Activated T-cell treated with anti-CD3 and anti-CD28 coated beads, Interleukin-2, amount 50 U/mL, for 72 hours (primary cell): Measurements from ENCODE around the gene PCSK2. TPM values are rescaled to one million over a fixed set of nuclear protein-coding genes. Genes with fewer than 3 reads are reported as not detected.

ENCODE experiments used
- ATAC-seq, 2 donors: fragments of 150-1000 bp; cut with Tn5 transposase; replicated peaks in 1 of 2; 2 replicates each; pipeline ENCODE4 v1.10.0; 2021; ENCODE audit warnings: moderate library complexity in 2 of 2, mild to moderate bottlenecking in 1 of 2
- DNase-seq, 2 donors: peaks; one replicate each; pipeline ENCODE4 v3.0.0; 2021 to 2022; ENCODE audit warnings: mixed read lengths in 1 of 2
- H3K27ac Mint-ChIP-seq: one replicate; pipeline ENCODE4 v1.8.0; 2022; ENCODE audit warnings: mild to moderate bottlenecking, moderate library complexity, mixed read lengths
- H3K27me3 Mint-ChIP-seq: one replicate; pipeline ENCODE4 v1.8.0; 2022; ENCODE audit warnings: low read depth, mixed read lengths
- H3K36me3 Mint-ChIP-seq, 2 donors: one replicate each; pipeline ENCODE4 v1.8.0; 2022; ENCODE audit warnings: mixed read lengths in 2 of 2, mild to moderate bottlenecking in 1 of 2; ENCODE audit not compliant: insufficient read depth in 2 of 2
- H3K4me1 Mint-ChIP-seq: one replicate; pipeline ENCODE4 v1.8.0; 2022; ENCODE audit warnings: low read depth, mixed read lengths
- H3K4me3 Mint-ChIP-seq, 2 donors: one replicate each; pipeline ENCODE4 v1.8.0; 2022; ENCODE audit warnings: mild to moderate bottlenecking in 2 of 2, mixed read lengths in 2 of 2, moderate library complexity in 2 of 2
- H3K9me3 Mint-ChIP-seq, 2 donors: one replicate each; pipeline ENCODE4 v1.8.0; 2022; ENCODE audit warnings: mixed read lengths in 2 of 2
- total RNA-seq, 2 donors: library from RNA; stranded (reverse); gene quantifications; one replicate each; pipeline ENCODE4 v1.2.3, GENCODE V29; 2022

Gene PCSK2
- total RNA-seq, 2 donors from 2014 or later = not detected

GRCh38 chr20:17320456-17320855, 93.6 kb downstream of the PCSK2 start:
- ATAC-seq = no peak
- no peaks in the 10 kb centered on the region for H3K4me1 Mint-ChIP-seq
- H3K4me3 Mint-ChIP-seq = no peak overlapping the region
- no peaks in the 10 kb centered on the region for H3K9me3 Mint-ChIP-seq
- no peak overlapping the region for H3K27ac Mint-ChIP-seq
- peaks cover 30% of the 10 kb centered on the region for H3K27me3 Mint-ChIP-seq
- DNase-seq = no peak
- H3K36me3 Mint-ChIP-seq = no peaks in the 10 kb centered on the region

- ATAC-seq (no peak), DNase-seq (no peak)
- Mint-ChIP-seq H3K4me3 (no peak overlapping the region), H3K4me1 (no peaks in the 10 kb centered on the region), H3K36me3 (no peaks in the 10 kb centered on the region), H3K27ac (no peak overlapping the region), H3K9me3 (peaks cover 0 to 2% of the 10 kb centered on the region in 2 donors), H3K27me3 (peaks cover 39% of the 10 kb centered on the region)
Measured at GRCh38 chr20:17326096-17326495, 99.3 kb downstream of the PCSK2 start.

GRCh38 chr20:17327185-17328148, 100.6 kb downstream of the PCSK2 start:
- DNase-seq = no peak
- Mint-ChIP-seq H3K4me1 (no peaks in the 10 kb centered on the region), H3K4me3 (no peak overlapping the region), H3K36me3 (no peaks in the 10 kb centered on the region), H3K27me3 (peaks cover 39% of the 10 kb centered on the region), H3K27ac (no peak overlapping the region), H3K9me3 (peaks cover 0 to 2% of the 10 kb centered on the region in 2 donors)
- no peak for ATAC-seq

- Mint-ChIP-seq H3K9me3 (no peaks in the 10 kb centered on the region), H3K27me3 (no peaks in the 10 kb centered on the region)
Measured at GRCh38 chr20:17334932-17335331, 108.1 kb downstream of the PCSK2 start.

GRCh38 chr20:17339000-17339399, 112.2 kb downstream of the PCSK2 start:
- Mint-ChIP-seq H3K27me3 (no peaks in the 10 kb centered on the region), H3K4me1 (no peaks in the 10 kb centered on the region), H3K36me3 (no peaks in the 10 kb centered on the region), H3K9me3 (no peaks in the 10 kb centered on the region), H3K4me3 (no peak overlapping the region), H3K27ac (no peak overlapping the region)
- ATAC-seq = no peak
- DNase-seq = no peak

More at GRCh38 chr20:17334932-17335331, 108.1 kb downstream of the PCSK2 start:
- no peak for ATAC-seq
- no peak overlapping the region for H3K4me3 Mint-ChIP-seq
- no peaks in the 10 kb centered on the region for H3K36me3 Mint-ChIP-seq
- H3K27ac Mint-ChIP-seq = no peak overlapping the region
- H3K4me1 Mint-ChIP-seq = no peaks in the 10 kb centered on the region
- DNase-seq = no peak

- Mint-ChIP-seq H3K4me3 (no peak overlapping the region), H3K27ac (no peak overlapping the region), H3K9me3 (no peaks in the 10 kb centered on the region), H3K27me3 (no peaks in the 10 kb centered on the region), H3K4me1 (no peaks in the 10 kb centered on the region), H3K36me3 (no peaks in the 10 kb centered on the region)
- DNase-seq (no peak), ATAC-seq (no peak)
Measured at GRCh38 chr20:17343091-17343490, 116.3 kb downstream of the PCSK2 start.

- Mint-ChIP-seq H3K4me3 (no peak overlapping the region), H3K36me3 (no peaks in the 10 kb centered on the region), H3K9me3 (no peaks in the 10 kb centered on the region), H3K27me3 (no peaks in the 10 kb centered on the region), H3K27ac (no peak overlapping the region), H3K4me1 (no peaks in the 10 kb centered on the region)
- ATAC-seq (no peak), DNase-seq (no peak)
Measured at GRCh38 chr20:17343656-17344452, 117.0 kb downstream of the PCSK2 start.

- no peaks in the 10 kb centered on the region for H3K9me3 Mint-ChIP-seq
- H3K36me3 Mint-ChIP-seq = no peaks in the 10 kb centered on the region
- no peak overlapping the region for H3K4me3 Mint-ChIP-seq
- no peak overlapping the region for H3K27ac Mint-ChIP-seq
- H3K4me1 Mint-ChIP-seq = no peaks in the 10 kb centered on the region
- peaks cover under 1% of the 10 kb centered on the region for H3K27me3 Mint-ChIP-seq
- DNase-seq = no peak
- ATAC-seq = no peak
Measured at GRCh38 chr20:17344790-17345189, 118.0 kb downstream of the PCSK2 start.

- no peak overlapping the region for H3K27ac Mint-ChIP-seq
- no peak overlapping the region for H3K4me3 Mint-ChIP-seq
- H3K27me3 Mint-ChIP-seq = peaks cover 5% of the 10 kb centered on the region
- ATAC-seq (no peak), DNase-seq (no peak)
- H3K9me3 Mint-ChIP-seq = no peaks in the 10 kb centered on the region
- no peaks in the 10 kb centered on the region for H3K36me3 Mint-ChIP-seq
- no peaks in the 10 kb centered on the region for H3K4me1 Mint-ChIP-seq
Measured at GRCh38 chr20:17345321-17345720, 118.5 kb downstream of the PCSK2 start.

- no peak for DNase-seq
- no peak overlapping the region for H3K4me3 Mint-ChIP-seq
- H3K27ac Mint-ChIP-seq = no peak overlapping the region
- H3K36me3 Mint-ChIP-seq = no peaks in the 10 kb centered on the region
- peaks cover 5% of the 10 kb centered on the region for H3K27me3 Mint-ChIP-seq
- H3K9me3 Mint-ChIP-seq = peaks cover 3% of the 10 kb centered on the region in 2 donors
- ATAC-seq = no peak
- no peaks in the 10 kb centered on the region for H3K4me1 Mint-ChIP-seq
Measured at GRCh38 chr20:17350321-17350720, 123.5 kb downstream of the PCSK2 start.

GRCh38 chr20:17357238-17357637, 130.4 kb downstream of the PCSK2 start:
- DNase-seq (no peak), ATAC-seq (no peak)
- Mint-ChIP-seq H3K4me3 (no peak overlapping the region), H3K27me3 (no peaks in the 10 kb centered on the region), H3K4me1 (no peaks in the 10 kb centered on the region), H3K9me3 (peaks cover 3 to 5% of the 10 kb centered on the region in 2 donors), H3K27ac (no peak overlapping the region), H3K36me3 (no peaks in the 10 kb centered on the region)

- ATAC-seq (no peak), DNase-seq (no peak)
- no peak overlapping the region for H3K27ac Mint-ChIP-seq
- H3K27me3 Mint-ChIP-seq = no peaks in the 10 kb centered on the region
- no peaks in the 10 kb centered on the region for H3K4me1 Mint-ChIP-seq
- peaks cover 0 to 3% of the 10 kb centered on the region in 2 donors for H3K9me3 Mint-ChIP-seq
- no peaks in the 10 kb centered on the region for H3K36me3 Mint-ChIP-seq
- no peak overlapping the region for H3K4me3 Mint-ChIP-seq
Measured at GRCh38 chr20:17358854-17359253, 132.0 kb downstream of the PCSK2 start.

GRCh38 chr20:17364681-17365080, 137.8 kb downstream of the PCSK2 start:
- Mint-ChIP-seq H3K36me3 (no peaks in the 10 kb centered on the region), H3K4me1 (no peaks in the 10 kb centered on the region), H3K27me3 (peaks cover 5% of the 10 kb centered on the region), H3K9me3 (peaks cover 0 to 3% of the 10 kb centered on the region in 2 donors), H3K27ac (no peak overlapping the region), H3K4me3 (no peak overlapping the region)
- no peak for ATAC-seq
- no peak for DNase-seq
